Measurements from ENCODE around the gene HOXB1.
"Not testable (repeated sequence)": the region's sequence is repeated elsewhere in the genome, so short reads cannot be mapped to it uniquely, and the experiment has no call there.

Gene HOXB1

GRCh38 chr17:48519427-48519826, 11.4 kb downstream of the HOXB1 start:
- no peak for DNase-seq (ENCODE audit: low spot score)

DNA sequence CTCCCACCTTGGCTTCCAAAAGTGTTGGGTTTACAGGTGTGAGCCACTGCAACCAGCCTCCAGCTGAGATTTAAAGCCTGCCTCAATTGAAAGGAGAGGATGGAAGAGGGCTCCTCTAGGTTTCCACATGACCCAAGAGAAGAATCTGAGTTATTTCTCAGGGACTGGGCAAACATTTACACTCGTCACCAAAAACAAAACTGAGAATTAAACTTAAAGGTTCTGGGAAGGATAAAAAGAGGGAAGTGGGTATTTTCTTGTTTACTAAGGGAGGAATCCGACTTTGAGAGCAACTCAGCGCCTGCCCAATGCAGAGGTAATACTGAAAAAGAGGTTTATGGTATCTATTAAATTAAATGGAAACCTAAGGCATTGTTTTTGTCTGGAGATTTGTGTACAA, 13.3 kb downstream of the HOXB1 start:
- no peak for DNase-seq (ENCODE audit: low spot score)

DNA sequence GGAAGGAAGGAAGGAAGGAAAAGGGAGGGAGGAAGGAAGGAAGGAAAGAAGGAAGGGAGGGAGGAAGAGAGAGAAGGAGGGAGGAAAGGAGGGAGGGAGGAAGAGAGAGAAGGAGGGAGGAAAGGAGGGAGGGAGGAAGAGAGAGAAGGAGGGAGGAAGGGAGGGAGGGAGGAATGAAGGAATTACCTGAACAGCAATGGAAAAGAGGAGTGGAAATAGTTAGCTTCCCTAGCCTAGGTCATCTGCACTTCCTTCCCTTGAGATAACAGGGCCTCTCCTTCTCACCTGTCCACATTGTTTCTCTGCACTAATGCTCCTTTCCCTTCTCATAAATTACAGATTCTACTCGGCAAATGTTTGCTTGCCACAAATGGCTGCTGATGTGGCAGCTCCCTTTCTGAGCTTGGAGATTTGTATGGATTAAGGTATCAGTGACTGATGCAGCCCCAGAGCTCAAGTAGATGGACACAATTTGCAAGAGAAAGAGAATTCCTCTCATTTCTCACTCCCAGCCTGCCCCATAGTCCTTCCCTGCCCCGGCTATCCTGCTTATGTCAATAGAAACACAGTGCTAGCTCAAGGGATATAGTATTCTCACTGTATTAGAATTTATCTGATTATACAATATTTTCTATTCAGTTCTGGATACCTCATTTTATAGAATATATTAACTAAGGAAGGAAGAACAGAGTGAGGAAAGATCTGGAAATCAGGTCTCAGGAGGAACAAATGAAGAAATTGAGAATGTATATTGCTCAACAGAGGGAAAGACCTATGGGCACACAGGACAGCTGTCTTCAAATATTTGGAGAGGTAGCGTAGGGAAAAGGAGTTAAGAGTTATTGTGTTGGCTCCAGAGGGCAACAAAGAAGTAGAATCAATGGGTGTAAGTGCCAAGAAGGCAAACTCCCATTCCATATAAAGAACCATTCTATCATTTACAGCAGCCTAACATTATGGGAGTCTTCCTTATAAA, 14.6 kb downstream of the HOXB1 start:
- DNase-seq (ENCODE audit: low spot score), result no peak

GRCh38 chr17:48514477-48514876, 16.3 kb downstream of the HOXB1 start:
- no peak for DNase-seq (ENCODE audit: low spot score)

DNA sequence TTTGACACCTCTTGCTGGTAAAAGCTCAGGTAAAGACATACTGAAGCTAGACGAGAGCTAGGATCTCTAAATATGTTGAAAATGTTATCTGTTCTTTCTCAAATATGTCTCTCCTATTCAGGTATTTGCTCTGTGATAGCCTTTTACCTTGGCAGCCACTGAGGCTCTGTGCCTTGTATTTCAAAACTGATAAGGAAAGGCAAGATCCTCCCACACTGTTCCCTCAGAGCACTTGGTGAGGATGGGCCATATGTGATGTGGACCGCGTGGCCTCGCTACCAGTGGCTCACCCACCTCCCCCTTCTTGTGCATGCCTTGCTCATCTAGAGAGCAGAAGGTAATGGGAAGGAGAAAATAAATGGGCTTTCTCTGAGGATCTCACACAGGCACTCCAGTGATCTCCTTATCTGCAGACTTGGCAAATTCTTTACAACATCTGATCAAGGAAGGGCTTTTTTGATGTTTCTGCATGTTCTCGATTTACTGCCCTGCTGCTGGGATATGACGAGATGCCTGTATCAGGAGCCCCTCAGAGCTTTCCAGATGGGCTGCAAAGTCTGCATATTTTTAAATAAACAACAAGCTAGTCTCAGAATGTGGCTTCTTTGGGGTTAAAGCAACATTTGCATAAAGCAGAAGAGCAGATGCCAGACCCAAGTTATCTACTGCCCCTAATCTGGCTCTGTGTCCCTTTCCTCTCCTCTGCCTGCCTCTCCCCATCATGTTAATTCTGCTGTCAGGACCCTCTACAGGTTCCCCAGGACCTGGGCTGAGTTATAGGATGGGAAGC, 16.9 kb downstream of the HOXB1 start:
- no peak for DNase-seq (ENCODE audit: low spot score)

DNA sequence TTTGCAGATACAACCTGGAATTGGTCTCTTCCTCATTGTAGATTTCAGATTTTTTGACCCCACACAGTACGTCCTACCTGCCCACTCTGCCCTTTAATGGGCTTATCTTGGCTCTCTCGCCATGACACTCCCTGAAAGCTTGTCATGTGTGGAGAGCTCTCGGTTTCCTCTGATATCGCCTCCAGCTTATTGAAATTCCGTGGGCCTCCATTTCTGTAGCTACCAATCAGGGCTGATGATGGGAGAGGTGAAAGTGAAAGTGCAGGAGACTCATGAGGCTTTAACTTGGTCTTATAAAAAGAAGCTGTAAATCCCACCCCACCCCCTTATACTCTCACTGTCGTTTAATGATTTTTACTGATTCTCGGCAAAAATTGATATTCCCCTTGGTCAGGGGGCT, 17.7 kb downstream of the HOXB1 start:
- no peak for DNase-seq (ENCODE audit: low spot score)

GRCh38 chr17:48510761-48511604, 19.8 kb downstream of the HOXB1 start:
- no peak for DNase-seq (ENCODE audit: low spot score)

DNA sequence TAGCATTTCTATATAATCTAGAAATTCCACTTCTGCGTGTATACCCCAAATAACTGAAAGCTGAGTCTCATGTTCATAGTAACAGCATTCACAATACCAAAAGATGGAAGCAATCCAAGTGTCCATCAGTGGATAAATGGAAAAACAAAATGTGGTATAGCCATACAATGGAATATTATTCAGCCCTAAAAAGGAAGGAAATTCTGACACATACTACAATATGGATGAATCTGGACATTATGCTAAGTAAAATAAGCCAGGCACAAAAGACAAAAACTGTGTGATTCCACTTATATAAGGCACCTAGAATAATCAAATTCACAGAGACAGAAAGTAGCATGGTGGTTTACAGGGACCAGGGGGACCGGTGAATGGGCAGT, 20.4 kb downstream of the HOXB1 start:
- no peak for DNase-seq (ENCODE audit: low spot score)

- DNase-seq (ENCODE audit: low spot score), result not testable (repeated sequence)
Measured at GRCh38 chr17:48509708-48510107, 21.1 kb downstream of the HOXB1 start.

DNA sequence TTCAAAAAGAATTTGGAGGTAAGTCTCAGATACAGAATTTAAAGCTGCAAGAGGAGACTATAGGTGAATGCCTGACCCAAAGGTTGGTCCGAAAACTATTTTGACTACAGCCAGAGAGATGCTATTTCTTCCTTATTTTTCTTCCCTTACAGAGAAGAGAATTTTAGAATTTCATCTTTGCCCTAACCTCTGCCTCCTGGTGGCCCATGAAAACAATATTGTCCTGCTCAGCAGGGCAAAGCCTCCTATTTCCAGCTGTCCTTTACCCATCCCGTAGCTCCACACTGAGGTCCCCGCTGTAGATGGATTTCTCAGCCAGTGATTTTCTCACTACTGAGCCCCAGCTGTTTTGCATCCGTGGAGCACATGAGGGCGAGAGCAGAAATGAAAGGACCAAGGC, 24.6 kb downstream of the HOXB1 start:
- no peak for DNase-seq (ENCODE audit: low spot score)

DNA sequence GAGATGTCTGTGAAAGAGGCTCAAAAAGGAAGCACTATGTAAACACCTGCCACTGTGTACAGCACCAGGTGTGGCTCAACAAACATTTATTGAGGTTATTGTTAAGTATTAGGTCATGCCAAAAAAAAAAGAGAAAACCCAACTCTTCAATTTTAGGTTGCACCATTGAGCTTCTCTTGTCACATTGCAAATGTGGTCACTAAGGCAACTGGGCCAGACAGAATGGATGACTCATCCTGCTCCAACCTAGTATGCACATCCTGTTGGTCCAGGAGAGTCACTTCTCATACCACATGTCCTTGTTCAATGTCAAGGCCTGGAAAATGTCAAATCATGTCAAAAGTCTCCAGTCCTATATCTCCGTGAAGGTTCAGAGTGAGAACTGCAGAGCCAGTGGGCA, 25.0 kb downstream of the HOXB1 start:
- no peak for DNase-seq (ENCODE audit: low spot score)

DNA sequence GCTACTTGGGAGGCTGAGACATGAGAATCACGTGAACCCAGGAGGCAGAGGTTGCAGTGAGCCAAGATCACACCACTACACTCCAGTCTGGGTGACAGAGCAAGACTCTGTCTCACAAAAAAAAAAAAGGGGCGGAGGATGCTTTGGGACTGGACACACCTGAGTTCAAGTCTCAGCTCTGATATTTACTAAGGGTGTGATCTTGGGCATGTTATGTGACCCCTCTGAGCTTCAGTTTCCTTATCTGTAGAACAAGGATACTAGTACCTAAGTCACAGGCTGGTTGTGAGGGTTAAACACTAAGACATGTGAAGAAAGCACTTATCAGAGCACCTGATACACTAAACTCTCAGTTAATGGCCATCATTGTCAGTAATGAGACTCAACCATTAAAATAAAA, 25.9 kb downstream of the HOXB1 start:
- DNase-seq (ENCODE audit: low spot score), result no peak

DNA sequence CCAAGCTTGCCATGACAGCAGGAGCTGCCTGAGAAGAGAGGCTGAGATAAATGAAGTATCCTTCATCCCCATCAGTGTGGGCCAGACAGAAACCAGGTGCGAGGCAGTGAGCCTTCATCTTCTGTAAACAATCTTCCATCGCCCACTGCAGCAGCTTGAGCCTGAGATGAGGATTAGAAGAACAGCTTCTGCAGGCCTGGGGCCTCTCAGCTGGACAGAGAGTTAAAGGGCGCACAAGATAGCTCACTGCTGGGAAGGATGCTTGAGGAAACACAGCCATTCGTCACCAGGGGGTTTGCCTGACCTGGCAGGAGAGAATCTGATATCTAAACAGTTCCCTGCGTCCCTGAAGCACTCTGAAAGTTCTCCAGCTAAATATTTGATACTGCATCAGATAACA, 27.1 kb downstream of the HOXB1 start:
- no peak for DNase-seq (ENCODE audit: low spot score)

DNA sequence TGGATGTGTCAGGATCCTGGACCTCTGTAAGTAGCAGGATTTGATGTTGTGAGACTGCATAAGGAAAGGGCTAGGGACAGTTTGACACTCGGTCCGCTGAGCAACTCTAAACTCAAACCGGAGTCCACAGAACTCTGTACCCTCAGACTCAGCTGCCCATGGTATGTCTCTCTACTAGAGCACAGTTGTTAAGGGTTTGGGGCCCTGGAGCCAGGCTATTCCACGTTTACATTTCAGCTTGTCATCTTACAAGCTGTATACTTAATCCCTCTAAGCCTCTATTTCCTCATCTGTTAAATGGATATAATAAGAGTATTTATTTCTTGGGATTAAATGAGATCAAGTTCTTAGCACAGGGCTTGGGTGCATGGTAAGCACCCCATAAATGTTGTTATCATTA, 27.9 kb downstream of the HOXB1 start:
- no peak for DNase-seq (ENCODE audit: low spot score)

DNA sequence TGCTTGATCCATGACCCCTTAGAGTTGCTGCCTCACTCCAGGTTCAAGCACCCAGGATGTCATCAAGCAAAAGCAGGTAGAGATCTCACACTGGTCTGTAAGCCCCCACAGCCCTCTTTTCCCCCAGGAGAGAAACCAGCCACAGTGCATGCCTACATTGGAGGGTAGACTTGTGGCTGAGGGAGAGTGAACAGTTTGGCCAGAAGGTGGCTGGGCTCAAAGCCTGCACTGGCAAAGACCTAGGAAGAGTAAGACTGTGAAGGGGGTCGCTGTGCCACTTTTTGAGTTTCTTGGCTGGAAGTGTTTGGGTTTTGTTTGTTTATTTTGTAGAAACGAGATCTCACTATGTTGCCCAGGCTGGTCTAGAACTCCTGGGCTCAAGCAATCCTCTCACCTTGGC, 28.5 kb downstream of the HOXB1 start:
- DNase-seq (ENCODE audit: low spot score), result no peak

DNA sequence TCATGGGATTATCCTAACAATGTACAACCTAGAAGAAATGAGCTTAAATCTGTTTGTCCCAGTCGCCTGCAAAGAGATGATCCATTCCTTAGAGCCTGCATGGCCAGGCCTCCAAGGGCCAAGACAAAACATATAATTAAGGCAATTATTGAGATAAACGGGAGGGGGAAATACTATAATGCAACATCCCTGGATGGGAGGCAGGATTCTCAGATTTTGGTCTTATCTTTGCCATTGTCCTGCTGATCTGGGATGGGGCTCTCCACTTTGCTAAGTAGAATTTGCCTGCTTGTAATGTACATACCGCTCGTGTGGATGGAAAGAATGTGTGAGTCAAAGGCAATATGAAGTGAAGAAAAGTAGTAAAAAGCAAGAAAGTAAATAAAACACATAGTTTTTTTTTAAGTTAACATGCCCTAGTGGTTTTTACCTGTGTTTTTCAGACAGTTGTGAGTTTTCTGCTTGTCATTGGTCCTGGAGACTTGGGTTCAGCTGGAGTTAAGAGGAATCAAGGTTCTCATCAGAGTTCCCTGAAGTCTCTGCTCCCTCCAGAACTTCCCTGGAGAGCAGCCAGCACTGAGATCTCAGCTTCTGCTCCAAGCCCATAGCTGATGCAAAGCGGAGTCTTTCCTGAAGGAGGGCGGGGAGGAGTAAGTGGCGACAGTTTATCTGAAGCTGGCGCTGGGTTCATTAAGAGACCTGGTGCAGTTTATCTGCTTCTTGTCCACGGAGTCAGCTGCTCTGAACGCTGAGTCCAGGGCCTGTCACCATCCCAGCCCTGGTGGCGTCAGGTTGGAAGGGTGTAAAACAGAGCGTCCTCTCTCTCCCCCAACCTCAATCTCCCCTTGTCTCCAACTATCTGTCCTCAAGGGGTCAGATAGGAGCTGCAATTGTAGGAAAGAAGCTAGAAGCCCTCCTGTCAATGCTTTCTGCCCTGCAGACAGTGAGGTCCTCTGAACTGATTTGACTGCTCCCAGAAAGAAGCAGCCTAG, 30.1 kb downstream of the HOXB1 start:
- no peak for DNase-seq (ENCODE audit: low spot score)

GRCh38 chr17:48499735-48500434, 30.9 kb downstream of the HOXB1 start:
- DNase-seq (ENCODE audit: low spot score), result no peak

DNA sequence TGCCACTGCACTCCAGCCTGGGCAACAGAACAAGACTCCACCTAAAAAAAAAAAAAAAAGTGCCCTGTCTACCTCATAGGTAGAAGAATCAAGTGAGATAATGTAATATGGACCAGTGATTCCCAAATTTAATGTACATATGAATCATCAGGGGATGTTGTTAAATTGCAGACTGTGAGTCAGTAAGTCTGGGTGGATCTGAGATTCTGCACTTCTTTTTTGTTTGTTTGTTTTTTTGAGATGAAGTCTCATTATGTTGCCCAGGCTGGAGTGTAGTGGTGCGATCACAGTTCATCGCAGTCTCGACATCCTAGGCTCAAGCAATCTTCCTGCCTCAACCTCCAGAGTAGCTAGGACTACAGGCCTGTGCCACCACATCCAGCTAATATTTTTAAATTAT, 31.6 kb downstream of the HOXB1 start:
- no peak for DNase-seq (ENCODE audit: low spot score)

DNA sequence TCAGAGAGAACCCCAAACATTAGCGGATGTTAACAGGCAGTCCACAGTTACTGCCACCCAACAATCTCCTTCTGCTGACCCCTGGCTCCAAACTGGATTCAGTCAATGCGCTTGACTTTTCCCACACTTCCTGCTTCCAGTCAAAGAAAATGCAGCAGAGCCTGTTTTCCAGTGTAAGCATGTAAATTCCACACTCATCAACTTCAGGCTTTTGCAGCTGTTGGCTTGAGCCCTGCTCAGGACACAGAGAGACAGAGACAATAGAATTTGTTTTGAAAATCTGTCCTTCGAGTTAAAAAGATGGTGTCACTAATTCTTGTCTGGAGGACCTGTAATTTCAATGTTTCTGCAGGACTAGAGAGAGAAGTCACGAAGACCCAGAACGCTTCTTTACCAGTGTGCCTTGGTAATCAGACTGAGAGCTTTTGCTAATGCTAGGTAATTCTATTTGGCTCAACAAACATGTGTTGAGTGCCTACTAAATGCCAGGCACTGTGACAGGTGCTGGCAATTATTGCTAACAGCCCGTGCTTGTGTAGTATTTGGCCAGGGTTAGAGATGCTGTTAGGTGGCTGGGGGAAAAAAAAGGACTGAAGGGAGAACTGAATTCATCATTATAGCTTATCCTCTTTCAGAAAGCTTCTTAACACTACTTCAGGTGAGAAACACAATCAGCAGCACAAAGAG, 32.5 kb downstream of the HOXB1 start:
- no peak for DNase-seq (ENCODE audit: low spot score)

- DNase-seq (ENCODE audit: low spot score), result no peak
Measured at GRCh38 chr17:48497103-48497502, 33.7 kb downstream of the HOXB1 start.

All from ecto neural progenitor cell (in vitro differentiated cells).